ENCODE results near the gene PMAIP1. TPM values are rescaled to one million over a fixed set of nuclear protein-coding genes. Genes with fewer than 3 reads are reported as not detected.

Gene PMAIP1
- total RNA-seq, 2 donors from 2014 or later = 0.22 to 0.75 TPM

GRCh38 chr18:59897321-59897954 is 2.4 kb upstream of the PMAIP1 start:
- H3K27me3 ChIP-seq = peaks cover 0 to 8% of the 10 kb centered on the region in 2 donors
- no peak for DNase-seq (ENCODE audit: low spot score)
- H3K27ac ChIP-seq = no peak overlapping the region
- H3K36me3 ChIP-seq = no peaks in the 10 kb centered on the region
- TF ChIP-seq CTCF (IDR thresholded peaks at IDR 0.05) = no peak
- no peak overlapping the region for H3K4me3 ChIP-seq
- H3K9me3 ChIP-seq = no peaks in the 10 kb centered on the region
- peaks cover 0 to 24% of the 10 kb centered on the region in 2 donors for H3K4me1 ChIP-seq

GRCh38 chr18:59898093-59898492 is 1.7 kb upstream of the PMAIP1 start:
- H3K27me3 ChIP-seq = peaks cover 0 to 11% of the 10 kb centered on the region in 2 donors
- peaks cover 0 to 24% of the 10 kb centered on the region in 2 donors for H3K4me1 ChIP-seq
- H3K4me3 ChIP-seq = no peak overlapping the region
- no peaks in the 10 kb centered on the region for H3K36me3 ChIP-seq
- H3K9me3 ChIP-seq = no peaks in the 10 kb centered on the region
- no peak for TF ChIP-seq CTCF (IDR thresholded peaks at IDR 0.05)
- DNase-seq (ENCODE audit: low spot score) = no peak
- no peak overlapping the region for H3K27ac ChIP-seq

- DNase-seq (ENCODE audit: low spot score) = no peak
- Histone ChIP-seq H3K4me1 (peaks cover 0 to 24% of the 10 kb centered on the region in 2 donors), H3K36me3 (no peaks in the 10 kb centered on the region), H3K27ac (no peak overlapping the region), H3K27me3 (peaks cover 0 to 11% of the 10 kb centered on the region in 2 donors), H3K4me3 (peak overlapping the region; percentile 44 to 56), H3K9me3 (no peaks in the 10 kb centered on the region)
- TF ChIP-seq CTCF (IDR thresholded peaks at IDR 0.05) = no peak
Measured at GRCh38 chr18:59898609-59899297, 1.0 kb upstream of the PMAIP1 start.

GRCh38 chr18:59900222-59901128 is 679 bp downstream of the PMAIP1 start:
- peaks cover 0 to 11% of the 10 kb centered on the region in 2 donors for H3K27me3 ChIP-seq
- DNase-seq (ENCODE audit: low spot score) = no peak
- peak overlapping the region; percentile 44 to 56 for H3K4me3 ChIP-seq
- no peaks in the 10 kb centered on the region for H3K36me3 ChIP-seq
- H3K27ac ChIP-seq = peak overlapping the region; percentile 20 to 62
- peaks cover 0 to 24% of the 10 kb centered on the region in 2 donors for H3K4me1 ChIP-seq
- no peaks in the 10 kb centered on the region for H3K9me3 ChIP-seq
- TF ChIP-seq CTCF (IDR thresholded peaks at IDR 0.05) = no peak

GRCh38 chr18:59902131-59902992 is 2.6 kb downstream of the PMAIP1 start:
- no peak overlapping the region for H3K27ac ChIP-seq
- no peak for DNase-seq (ENCODE audit: low spot score)
- H3K36me3 ChIP-seq = no peaks in the 10 kb centered on the region
- TF ChIP-seq CTCF (IDR thresholded peaks at IDR 0.05) = no peak
- no peak overlapping the region for H3K4me3 ChIP-seq
- no peaks in the 10 kb centered on the region for H3K9me3 ChIP-seq
- H3K27me3 ChIP-seq = peaks cover 0 to 11% of the 10 kb centered on the region in 2 donors
- peaks cover 0 to 24% of the 10 kb centered on the region in 2 donors for H3K4me1 ChIP-seq

Data from right atrium auricular region (tissue), 2 donors.